ENCODE results near the gene RAB4A. TPM values are rescaled to one million over a fixed set of nuclear protein-coding genes. Genes with fewer than 3 reads are reported as not detected.

Gene RAB4A
- total RNA-seq, 3 donors from 2014 or later (not counting 1 experiment from before 2014, with no cell fraction given), result 31.2 to 47.1 (median 31.6) TPM

DNA sequence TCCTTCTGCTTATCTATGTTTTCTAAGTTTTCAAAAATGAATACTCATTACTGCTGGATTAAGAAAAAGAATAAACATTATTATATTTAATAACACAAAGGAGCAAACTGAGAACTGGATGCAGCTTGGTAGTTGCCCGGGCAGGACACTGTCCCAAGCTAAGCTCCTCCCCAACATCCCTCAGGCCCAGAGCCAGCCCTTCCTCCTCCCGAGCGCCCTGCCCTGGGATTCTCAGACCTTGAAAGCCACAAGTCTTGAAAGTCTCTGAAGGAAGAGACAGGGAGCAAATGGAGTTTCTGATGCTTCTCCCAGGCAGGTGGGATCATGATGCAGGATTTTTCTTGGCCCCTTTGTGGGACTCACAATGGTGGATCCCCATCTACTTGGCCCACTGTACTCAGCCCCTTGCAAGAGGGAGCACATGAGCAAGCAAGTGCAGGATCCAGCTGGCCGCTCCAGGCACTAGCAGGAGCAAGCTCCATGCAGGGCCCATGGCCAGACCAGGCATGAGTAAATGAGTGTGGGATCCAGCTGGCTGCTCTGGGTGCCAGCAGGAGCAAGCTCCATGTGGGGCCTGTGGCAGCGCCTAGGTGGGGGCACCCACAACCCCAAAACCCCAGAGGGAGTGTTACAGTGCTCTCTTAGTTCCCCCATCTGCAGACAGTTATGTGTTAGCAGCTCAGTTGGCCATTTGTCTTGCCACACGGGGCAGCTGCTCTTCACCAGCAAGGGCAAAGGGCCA, 32.1 kb upstream of the RAB4A start:
- ATAC-seq (no peak), DNase-seq (no peak)
- intact Hi-C loops (cut with micrococcal nuclease), result no loop called here
- WGBS (ENCODE audit: insufficient coverage), result 84% methylated on average over 6 of the region's 6 CpGs
- Mint-ChIP-seq H3K27me3 (ENCODE audit: low read depth in 2 of 2) (peaks cover 10 to 13% of the 10 kb centered on the region in 2 donors), H3K9me3 (peaks cover 4% of the 10 kb centered on the region in 2 donors), H3K27ac (no peak overlapping the region), H3K4me1 (no peaks in the 10 kb centered on the region), H3K36me3 (peaks cover 5% of the 10 kb centered on the region), H3K4me3 (no peak overlapping the region)
- H3K4me1 ChIP-seq (ENCODE audit: control insufficient read depth, insufficient read depth, low read length), result no peaks in the 10 kb centered on the region
- H3K9me3 ChIP-seq (ENCODE audit: control insufficient read depth, insufficient read depth, low read length), result no peaks in the 10 kb centered on the region
- H3K36me3 ChIP-seq (ENCODE audit: control insufficient read depth, insufficient read depth, low read length), result no peaks in the 10 kb centered on the region
- no peak overlapping the region for H3K4me3 ChIP-seq (ENCODE audit: low read length)
- TF ChIP-seq, protein P1, sequence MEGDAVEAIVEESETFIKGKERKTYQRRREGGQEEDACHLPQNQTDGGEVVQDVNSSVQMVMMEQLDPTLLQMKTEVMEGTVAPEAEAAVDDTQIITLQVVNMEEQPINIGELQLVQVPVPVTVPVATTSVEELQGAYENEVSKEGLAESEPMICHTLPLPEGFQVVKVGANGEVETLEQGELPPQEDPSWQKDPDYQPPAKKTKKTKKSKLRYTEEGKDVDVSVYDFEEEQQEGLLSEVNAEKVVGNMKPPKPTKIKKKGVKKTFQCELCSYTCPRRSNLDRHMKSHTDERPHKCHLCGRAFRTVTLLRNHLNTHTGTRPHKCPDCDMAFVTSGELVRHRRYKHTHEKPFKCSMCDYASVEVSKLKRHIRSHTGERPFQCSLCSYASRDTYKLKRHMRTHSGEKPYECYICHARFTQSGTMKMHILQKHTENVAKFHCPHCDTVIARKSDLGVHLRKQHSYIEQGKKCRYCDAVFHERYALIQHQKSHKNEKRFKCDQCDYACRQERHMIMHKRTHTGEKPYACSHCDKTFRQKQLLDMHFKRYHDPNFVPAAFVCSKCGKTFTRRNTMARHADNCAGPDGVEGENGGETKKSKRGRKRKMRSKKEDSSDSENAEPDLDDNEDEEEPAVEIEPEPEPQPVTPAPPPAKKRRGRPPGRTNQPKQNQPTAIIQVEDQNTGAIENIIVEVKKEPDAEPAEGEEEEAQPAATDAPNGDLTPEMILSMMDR (IDR thresholded peaks at IDR 0.05), result no peak
- H3K27me3 ChIP-seq (ENCODE audit: control insufficient read depth, insufficient read depth, low read length), result no peaks in the 10 kb centered on the region
- H3K27ac ChIP-seq (ENCODE audit: low read length), result no peak overlapping the region

DNA sequence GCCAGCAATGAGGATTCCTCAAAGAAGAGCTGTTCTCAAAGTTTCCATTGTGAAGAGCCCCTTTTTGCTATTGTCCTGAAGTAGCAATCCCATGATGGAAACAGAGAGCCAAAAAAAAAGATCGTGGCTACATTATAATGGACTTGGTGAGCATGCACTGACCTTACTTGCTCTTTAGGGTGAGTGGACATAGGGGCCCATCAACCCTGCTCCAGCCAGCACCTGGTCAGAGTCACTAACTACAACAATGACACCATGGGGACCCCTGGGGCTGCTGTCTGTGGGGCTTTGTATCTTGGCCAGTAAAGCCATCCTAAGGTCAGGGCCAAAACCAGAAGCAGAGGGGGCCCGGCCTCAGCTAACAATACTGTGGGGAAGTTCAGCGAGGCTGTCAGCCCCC, 30.4 kb upstream of the RAB4A start:
- DNase-seq (no peak), ATAC-seq (no peak)
- Histone ChIP-seq H3K9me3 (ENCODE audit: control insufficient read depth, insufficient read depth, low read length) (peaks cover 3% of the 10 kb centered on the region), H3K4me1 (ENCODE audit: control insufficient read depth, insufficient read depth, low read length) (no peaks in the 10 kb centered on the region), H3K4me3 (ENCODE audit: low read length) (no peak overlapping the region), H3K27ac (ENCODE audit: low read length) (no peak overlapping the region), H3K27me3 (ENCODE audit: control insufficient read depth, insufficient read depth, low read length) (no peaks in the 10 kb centered on the region), H3K36me3 (ENCODE audit: control insufficient read depth, insufficient read depth, low read length) (no peaks in the 10 kb centered on the region)
- TF ChIP-seq, protein P1 (IDR thresholded peaks at IDR 0.05), result no peak
- WGBS (ENCODE audit: insufficient coverage), result 84% methylated on average over 3 of the region's 3 CpGs
- Mint-ChIP-seq H3K9me3 (peaks cover 5 to 9% of the 10 kb centered on the region in 2 donors), H3K27me3 (ENCODE audit: low read depth in 2 of 2) (no peaks in the 10 kb centered on the region), H3K27ac (no peak overlapping the region), H3K36me3 (peaks cover 14% of the 10 kb centered on the region), H3K4me1 (no peaks in the 10 kb centered on the region), H3K4me3 (no peak overlapping the region)
- intact Hi-C loops (cut with micrococcal nuclease), result no loop called here

DNA sequence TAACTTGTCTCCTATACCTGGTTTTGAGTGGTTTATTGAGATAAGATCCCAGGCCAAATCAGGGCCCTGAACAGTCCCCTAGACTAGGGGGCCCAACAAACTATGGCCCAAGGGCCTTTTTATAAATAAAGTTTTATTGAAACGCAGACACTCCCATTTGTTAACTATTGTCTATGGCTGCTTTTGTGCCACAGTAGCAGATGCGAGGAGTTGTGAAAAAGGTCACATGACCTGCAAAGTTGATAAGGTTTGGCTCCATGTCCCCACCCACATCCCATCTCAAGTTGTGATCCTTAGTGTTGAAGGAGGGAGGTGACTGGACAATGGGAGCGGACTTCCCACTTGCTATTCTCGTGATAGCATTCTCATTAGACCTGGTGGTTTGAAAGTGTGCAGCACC, 29.5 kb upstream of the RAB4A start:
- intact Hi-C loops (cut with micrococcal nuclease), result no loop called here
- H3K27ac ChIP-seq (ENCODE audit: low read length), result no peak overlapping the region
- Mint-ChIP-seq H3K27me3 (ENCODE audit: low read depth in 2 of 2) (no peaks in the 10 kb centered on the region), H3K4me1 (no peaks in the 10 kb centered on the region), H3K4me3 (no peak overlapping the region), H3K27ac (no peak overlapping the region), H3K36me3 (peaks cover 14% of the 10 kb centered on the region), H3K9me3 (peaks cover 5 to 9% of the 10 kb centered on the region in 2 donors)
- ATAC-seq (no peak), DNase-seq (no peak)
- TF ChIP-seq, protein P1 (IDR thresholded peaks at IDR 0.05), result no peak
- no peaks in the 10 kb centered on the region for H3K36me3 ChIP-seq (ENCODE audit: control insufficient read depth, insufficient read depth, low read length)
- H3K4me3 ChIP-seq (ENCODE audit: low read length), result no peak overlapping the region
- 88% methylated on average over 2 of the region's 4 CpGs for WGBS (ENCODE audit: insufficient coverage)
- no peaks in the 10 kb centered on the region for H3K27me3 ChIP-seq (ENCODE audit: control insufficient read depth, insufficient read depth, low read length)
- no peaks in the 10 kb centered on the region for H3K4me1 ChIP-seq (ENCODE audit: control insufficient read depth, insufficient read depth, low read length)
- peaks cover 3% of the 10 kb centered on the region for H3K9me3 ChIP-seq (ENCODE audit: control insufficient read depth, insufficient read depth, low read length)

DNA sequence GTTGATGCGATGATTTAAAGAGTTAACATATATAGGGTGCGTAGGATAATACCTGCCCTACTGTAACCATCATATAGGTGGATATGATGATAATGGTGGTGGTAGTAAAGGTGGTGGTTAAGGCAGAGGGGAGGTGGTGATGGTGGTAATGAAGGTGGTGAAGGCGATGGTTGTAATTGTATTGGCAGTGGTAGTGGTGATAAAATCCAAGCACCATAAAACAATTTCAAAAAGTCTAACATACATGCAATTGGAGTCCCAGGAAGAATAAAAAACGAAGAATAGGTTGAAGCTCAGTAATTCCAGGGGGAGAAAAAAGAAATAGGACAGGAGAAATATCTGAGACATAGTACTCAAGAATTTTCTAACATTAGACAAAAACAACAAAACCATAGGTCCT, 27.3 kb upstream of the RAB4A start:
- no peak overlapping the region for H3K27ac ChIP-seq (ENCODE audit: low read length)
- peaks cover 3% of the 10 kb centered on the region for H3K9me3 ChIP-seq (ENCODE audit: control insufficient read depth, insufficient read depth, low read length)
- Mint-ChIP-seq H3K27me3 (ENCODE audit: low read depth in 2 of 2) (no peaks in the 10 kb centered on the region), H3K9me3 (peaks cover 5 to 9% of the 10 kb centered on the region in 2 donors), H3K27ac (no peak overlapping the region), H3K4me3 (no peak overlapping the region), H3K4me1 (no peaks in the 10 kb centered on the region), H3K36me3 (peaks cover 14% of the 10 kb centered on the region)
- TF ChIP-seq, protein P1 (IDR thresholded peaks at IDR 0.05), result no peak
- ATAC-seq (no peak), DNase-seq (no peak)
- intact Hi-C loops (cut with micrococcal nuclease), result no loop called here
- 89% methylated on average over 1 of the region's 4 CpGs for WGBS (ENCODE audit: insufficient coverage)
- H3K4me1 ChIP-seq (ENCODE audit: control insufficient read depth, insufficient read depth, low read length), result no peaks in the 10 kb centered on the region
- no peak overlapping the region for H3K4me3 ChIP-seq (ENCODE audit: low read length)
- H3K36me3 ChIP-seq (ENCODE audit: control insufficient read depth, insufficient read depth, low read length), result no peaks in the 10 kb centered on the region
- H3K27me3 ChIP-seq (ENCODE audit: control insufficient read depth, insufficient read depth, low read length), result no peaks in the 10 kb centered on the region
